ELR (cell line): ENCODE data around the gene KLF16.
A peak's percentile ranks its signal among the peaks of the same experiment; 100 is the strongest.
"Not testable (repeated sequence)": the region's sequence is repeated elsewhere in the genome, so short reads cannot be mapped to it uniquely, and the experiment has no call there.

ENCODE experiments used
- DNase-seq: peaks from one replicate; pipeline ENCODE4 v3.0.0-alpha.2; 2015; ENCODE audit warnings: low read depth

Gene KLF16

DNA sequence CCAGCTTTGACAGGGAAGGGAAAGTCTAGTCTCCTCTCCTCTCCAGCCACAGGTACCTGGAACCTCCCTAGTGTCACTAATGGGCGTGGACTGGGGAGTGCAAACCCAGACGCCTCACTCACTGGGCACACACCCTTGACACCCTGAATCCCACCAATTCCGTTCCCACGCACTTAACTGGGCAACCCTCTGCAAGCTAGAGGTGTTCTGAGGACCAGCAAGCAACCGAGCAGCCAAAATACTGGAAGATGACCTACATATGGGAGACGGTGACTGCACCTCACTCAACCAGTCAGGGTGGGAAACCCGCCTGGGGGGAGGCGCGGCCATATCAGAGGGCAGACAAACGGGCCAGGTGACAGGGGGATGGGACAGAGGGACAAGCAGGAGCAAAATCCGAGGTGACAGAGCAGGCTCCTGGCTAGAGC lies 20.9 kb upstream of the KLF16 start:
- no peak for DNase-seq

DNA sequence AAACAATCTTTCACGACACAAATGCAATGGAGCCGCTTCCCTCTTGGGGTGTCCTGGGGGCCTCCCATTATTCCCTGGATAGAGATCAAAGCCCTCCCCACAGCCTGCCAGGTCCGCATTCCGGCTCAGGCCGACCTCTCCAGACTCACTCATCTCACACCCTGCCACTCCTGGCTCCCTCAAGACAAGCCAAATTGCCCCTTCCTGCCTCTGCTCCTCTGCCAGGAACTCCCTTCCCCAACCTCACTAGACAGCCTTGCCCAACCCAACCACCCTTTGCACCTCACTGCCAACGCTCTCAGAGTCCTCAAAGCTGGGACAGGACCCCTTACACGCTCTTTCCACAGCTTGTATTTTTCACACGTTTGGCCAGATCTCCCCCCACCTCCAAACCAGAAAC lies 20.4 kb upstream of the KLF16 start:
- DNase-seq, result no peak

DNA sequence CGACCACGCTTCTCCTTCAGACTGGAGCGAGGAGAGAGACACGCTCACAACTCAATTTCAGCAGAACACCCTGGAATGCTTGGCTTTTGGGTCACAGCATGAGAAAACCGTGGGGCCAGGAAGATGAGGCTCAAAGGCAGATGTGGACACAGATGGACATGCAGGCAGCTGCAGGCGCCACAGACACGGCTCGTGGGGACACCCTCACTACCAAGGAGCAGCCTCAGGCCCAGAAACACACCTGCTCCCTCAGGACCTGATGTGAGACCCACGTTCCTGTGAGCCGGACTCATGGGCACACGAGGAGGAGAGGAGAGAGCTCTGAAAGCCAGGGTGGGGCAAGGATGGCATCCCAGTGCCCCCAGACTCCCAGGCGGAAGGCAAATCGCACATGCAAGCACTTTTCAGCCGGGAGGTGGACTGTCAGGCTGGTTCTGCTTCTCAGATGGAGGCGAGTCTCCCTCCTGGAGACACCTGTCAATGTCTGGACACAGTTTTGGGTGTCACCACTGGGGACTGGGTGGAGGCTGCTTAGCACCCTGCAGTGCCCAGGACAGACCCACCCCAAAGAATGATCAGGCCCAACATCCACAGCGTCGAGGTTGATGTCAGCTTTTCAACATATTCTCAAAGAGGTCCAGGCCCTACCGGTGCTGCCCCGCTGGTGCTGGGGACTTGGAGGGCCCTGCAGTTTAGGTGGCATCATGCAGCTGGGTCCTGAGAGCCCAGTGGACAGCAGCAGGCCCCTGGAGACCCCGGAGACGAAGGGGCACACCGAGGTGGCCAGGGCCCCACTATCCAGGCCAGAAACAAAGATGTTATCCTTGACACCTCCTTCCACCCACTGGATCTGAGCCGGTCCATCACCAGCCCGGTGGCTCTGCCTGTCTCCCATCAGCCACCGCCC lies 19.7 kb upstream of the KLF16 start:
- no peak for DNase-seq

DNA sequence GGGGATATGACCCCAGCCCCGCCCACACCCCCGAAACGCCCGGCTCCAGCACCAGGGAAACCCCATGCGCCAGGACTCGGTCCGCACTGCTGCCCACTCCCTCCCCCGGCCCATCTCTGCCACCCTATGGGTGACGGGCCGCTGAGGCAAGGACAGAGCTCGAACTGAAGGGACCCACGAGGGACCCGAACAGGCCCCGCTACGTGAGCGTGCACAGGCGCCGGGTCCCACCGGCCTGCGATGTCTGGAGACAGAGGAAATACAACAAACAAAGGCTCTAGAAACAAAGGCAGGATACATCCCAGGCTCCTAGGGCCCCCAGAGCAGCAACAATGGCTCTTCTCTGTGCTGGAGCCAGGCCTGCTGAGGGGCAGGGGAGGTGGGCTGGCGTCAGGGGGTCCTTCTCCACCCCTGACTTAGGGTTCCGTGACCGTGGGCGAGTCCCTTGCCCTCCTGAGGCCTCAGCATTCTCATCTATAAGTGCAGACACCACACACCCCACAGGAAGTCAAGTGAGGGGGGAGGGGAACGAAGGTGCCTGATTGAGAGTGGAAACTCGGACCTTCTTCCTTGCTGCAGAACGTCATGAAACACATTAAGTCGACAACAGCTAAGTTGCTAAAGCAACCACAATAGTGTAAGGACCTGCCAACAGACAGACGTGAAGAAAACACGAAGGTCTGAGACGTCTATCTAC lies 18.9 kb upstream of the KLF16 start:
- DNase-seq, result no peak

DNA sequence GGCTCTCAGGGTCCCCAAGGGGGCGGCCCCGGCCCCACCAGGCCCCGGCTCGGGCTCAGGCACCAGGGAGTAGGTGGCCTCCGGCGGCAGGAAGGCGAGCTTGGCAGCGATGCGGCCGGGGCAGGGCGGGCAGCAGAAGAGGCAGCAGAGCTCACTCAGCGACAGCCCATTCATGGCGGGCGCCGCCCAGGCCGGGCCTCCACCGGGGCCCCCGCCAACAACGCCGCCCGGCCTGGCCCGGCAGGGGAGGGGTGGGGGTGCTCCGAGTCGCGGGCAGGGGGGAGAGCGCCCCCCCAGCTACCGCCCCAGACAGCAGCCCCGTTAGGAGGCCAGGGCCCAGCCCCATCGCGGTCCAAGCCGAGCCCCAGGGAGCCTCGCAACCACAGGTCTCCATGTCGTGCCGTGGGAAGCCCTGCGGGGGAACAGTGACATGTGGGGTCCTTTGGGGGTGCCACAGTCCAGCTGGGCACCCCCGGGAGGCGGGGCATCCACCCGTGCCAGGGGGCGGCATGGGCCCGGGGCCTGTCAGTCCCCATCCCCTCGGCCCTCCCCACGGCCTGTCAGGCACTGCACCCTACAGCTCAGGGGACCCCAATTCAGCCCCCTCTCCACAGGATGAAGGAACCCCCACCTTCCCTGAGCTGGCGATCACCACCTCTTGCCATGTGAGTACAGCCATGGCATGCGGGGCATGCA lies 18.2 kb upstream of the KLF16 start:
- not testable (repeated sequence) for DNase-seq

DNA sequence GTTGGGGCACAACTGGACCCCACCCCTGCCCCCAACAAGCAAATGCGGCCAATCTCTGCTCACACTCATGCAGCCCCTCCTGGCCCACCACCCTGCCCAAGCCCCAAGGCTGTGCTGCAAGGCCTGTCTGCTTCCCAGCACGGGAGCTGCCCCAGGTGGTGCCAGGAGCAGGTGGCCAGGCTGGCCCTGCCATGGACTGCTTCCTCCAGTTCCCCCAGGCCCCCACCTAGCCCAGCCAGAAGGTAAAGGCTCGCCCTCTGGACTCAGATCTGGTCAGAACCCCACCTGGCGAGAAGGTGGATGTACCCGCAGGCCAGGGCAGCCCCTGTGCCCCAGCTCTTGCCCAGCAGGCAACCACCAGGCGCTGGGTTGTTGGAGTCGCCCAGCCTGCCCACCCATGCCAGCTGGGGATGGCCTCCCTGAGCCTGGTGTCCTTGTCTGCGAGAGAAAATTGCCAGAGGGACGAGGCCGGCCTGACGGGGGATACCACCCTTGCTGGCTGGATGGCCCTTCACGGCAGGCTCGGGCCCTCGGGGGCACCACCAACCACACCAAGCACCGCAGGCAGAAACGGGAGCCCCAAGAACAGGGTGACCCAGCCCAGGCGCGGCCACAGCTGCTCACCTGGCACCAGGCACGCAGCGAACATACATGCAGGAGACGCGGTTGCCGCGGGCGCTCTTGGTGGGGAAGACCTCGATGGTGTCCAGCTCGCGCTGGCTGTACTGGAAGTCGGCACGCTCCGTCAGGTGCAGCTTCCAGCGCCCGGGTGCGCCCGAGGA lies 17.4 kb upstream of the KLF16 start:
- no peak for DNase-seq

DNA sequence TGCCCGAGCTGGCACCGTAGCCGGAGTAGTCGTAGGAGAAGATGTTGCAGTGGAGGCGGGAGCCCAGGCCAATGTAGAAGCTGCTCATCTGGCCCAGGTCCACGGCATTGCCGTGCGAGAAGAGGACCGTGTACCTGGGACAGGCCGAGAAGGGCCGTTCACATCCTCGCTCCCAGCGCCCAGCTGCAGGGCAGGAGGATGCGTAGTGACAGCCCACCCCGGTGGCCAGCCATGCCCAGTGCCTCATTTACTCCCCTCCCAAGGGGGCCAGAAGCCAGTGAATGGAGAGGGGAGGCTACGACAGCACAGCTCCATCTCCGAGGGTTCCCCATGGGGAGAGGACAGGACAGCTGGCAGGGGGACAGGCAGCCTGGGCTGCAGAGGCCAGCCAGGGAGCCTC lies 16.6 kb upstream of the KLF16 start:
- DNase-seq, result not testable (repeated sequence)

DNA sequence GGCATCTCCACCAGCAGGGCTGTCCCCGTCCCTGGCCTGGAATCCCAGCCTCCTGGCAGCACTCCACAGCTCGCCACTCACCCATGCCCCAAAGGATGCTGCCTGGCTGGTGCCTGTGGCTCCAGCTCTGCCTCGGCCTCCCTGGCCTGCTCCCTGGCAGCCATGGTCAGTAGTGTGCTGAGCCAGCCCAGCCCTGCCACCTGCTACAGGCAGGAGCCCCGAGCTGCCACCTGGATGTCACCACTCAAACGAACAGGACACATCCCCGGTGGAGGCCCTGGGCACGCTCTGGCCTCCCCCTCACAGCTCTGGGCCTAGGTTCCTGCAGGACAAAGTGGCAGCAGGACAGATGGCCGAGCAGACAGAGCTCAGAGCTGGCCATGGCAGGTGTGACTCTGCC lies 15.2 kb upstream of the KLF16 start:
- DNase-seq, result not testable (repeated sequence)

DNA sequence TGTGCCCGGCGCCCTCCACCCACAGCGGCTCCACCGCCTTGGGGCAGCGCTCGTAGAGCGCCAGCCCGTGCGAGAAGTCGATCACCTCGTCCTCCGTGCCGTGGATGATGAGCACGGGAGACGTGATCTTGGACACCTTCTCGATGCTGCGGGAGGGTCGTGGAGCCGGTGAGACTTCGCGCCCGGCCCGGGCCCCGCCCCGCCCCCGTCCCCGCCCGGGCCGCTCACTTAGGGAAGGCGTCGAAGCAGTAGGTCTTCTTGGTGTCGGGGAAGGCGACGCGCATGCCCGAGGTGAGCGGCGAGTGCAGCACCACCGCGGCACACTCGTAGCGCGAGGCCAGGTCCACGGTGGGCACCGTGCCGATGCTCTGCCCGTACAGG lies 13.9 kb upstream of the KLF16 start:
- DNase-seq, result not testable (repeated sequence)

DNA sequence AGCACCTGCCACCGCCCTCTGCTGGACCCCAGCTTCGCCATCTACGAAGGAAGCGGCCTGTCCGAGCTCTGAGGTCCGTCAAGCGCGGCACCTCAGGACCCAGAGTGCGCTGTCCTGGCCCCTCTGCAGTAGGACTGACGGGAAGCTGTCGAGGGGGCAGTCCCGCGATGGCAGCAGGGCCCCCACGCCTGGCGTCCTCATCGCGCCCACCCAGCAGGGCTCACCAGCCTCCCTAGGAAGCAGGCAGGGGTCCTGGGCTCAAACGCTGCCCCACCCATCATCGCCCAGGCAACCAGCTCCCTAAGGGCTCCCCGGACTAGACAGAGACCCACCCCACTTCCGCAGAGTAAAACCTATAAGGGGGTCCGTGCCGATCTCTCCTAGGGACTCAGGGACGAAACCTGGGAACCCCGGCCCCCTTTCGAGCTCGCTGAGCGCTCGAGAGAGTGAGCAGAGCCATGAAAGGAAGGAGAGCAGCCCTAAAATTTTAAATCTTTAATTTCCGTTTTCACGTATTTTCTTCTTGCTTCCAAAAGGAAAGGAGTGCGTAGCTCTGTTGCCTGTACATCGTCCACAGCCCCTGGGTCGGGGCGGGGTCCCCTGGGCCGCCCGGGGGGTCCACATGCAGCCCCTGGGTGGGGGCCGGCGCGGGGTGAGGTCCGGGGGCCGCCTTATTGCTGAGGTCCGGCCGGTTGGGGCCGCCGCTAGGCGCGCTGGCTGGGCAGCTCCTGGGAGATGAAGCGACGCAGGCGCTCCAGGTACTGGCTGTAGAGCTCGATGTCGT lies 13.3 kb upstream of the KLF16 start:
- not testable (repeated sequence) for DNase-seq

DNA sequence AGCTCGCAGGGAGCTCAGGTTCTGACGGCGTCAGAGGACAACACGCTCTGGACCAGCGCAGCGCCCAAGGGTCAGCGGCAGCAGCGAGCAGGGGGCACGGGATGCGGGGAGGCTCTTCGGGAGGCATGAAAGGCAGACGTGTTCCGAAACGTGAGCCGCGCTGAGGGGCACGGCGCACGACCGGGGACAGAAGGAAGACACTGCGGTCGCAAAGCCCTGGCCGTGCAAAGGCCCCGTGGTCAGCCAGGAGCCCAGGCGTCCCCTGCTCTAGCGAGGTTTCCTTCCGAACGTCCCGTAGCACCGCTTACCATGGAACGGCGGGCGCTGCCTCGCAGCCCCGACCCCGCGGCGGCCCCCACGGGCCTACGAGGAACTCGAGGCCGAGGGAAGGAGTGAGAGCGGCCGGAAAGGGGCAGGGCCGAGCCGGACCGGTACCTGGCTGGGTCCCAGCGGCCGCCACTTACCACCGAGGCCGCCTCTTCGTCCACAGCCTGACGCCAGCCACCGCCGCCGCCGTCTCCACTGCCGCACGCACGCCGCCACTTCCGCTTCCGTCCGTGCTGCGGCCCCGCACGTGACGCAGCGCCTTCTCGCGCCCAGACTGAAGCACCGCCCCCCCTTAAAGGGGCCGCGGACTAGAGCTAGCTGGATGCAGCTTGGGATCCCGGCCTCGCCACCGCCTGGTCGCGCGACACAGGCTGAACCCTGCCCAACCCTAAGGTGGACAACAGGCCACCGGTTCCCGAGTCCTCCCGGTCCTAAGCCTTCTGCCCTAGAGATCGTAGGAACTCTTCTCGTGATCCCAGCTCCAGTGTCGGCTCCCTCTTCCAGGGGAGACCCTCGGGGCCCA lies 12.5 kb upstream of the KLF16 start:
- peak; percentile 93 for DNase-seq

DNA sequence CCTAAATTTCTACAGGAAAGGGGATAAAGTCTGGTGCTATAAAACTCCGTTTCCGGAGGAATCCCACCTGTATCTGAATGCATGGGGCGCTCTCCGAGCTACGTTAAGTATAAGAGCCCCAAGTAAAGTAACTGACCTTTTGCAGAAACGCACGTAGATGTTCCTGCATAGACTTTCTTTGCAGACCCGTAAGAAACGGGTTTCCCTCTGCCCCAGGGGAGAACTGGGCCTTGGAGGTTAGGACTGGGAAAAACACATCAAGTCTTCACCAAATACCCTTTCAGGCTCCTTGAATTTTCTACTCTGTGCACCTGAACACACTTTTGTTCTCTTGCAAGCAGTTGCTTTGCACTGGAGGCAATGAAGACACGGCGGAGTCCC lies 11.9 kb upstream of the KLF16 start:
- DNase-seq, result not testable (repeated sequence)

DNA sequence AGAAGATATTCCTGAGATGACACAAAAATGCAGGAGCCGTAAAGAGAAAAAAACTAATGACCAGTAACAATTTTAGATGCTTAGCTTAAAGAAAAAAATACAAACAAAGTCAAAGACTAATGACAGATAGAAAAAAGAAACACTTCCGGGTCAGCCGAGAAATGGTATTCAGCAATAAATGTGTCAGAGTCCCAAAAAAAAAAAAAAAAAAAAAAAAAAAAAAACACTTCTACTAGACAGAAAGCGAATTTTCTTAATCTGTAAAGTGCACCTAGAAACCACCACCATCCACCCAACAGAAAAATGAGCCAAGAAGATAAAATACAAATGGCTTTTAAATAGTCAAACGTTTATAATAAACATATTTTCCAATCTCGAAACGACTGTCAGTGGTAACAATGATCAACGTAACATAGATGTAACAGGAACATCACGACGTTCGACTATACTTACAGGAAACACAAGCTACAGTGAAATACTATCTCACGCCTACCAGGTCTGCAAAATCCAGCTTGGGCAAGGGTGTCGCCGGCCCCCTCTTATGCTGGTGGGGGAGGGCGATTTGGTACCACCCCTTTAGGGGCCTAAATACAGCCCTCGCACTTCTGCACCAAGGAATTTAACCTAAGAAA lies 11.3 kb upstream of the KLF16 start:
- peak; percentile 52 for DNase-seq

DNA sequence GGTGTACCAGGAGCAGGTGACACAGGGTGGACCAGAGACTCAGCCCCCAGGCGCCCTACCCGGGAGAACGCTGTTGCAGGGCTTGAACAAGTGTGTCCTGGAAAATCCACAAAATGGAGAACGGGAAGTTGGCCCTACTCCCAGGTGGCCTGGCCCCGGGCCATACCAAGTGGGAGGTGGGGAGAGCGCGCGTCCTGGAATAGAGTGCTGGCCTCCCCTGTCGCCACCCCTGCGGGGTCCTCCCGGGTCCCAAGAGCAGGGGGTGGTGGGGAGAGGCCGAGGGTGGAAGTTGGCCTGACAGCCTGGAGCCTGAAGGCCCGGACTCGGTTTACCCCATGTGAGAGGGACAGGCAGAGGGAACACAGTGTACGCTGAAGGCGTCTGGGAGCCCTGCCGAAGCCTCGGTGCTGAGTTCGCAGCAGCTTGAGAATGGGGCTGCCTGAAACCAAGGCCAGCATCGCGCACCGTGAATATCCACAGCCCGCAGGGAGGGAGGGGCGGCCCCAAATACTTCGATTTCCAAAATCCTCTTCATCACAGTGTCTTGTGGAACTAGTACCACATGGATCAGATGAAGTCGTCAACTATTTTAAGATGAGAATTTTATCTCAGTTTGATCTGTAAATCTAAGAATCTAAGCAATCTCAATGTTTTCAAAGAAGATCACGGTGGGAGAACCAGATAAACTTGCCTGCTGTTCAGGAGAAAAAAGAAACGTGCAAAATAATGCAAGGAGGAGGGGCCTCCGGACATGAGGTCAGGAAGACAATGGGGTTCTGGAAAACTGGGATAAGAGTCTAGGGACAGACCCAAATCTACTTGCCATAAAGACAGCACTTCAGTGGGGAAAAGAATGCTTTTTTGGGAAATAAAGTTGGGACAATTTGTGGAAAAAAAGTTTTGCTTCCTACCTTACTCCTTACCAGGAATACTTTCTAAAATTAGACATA lies 10.4 kb upstream of the KLF16 start:
- no peak for DNase-seq

DNA sequence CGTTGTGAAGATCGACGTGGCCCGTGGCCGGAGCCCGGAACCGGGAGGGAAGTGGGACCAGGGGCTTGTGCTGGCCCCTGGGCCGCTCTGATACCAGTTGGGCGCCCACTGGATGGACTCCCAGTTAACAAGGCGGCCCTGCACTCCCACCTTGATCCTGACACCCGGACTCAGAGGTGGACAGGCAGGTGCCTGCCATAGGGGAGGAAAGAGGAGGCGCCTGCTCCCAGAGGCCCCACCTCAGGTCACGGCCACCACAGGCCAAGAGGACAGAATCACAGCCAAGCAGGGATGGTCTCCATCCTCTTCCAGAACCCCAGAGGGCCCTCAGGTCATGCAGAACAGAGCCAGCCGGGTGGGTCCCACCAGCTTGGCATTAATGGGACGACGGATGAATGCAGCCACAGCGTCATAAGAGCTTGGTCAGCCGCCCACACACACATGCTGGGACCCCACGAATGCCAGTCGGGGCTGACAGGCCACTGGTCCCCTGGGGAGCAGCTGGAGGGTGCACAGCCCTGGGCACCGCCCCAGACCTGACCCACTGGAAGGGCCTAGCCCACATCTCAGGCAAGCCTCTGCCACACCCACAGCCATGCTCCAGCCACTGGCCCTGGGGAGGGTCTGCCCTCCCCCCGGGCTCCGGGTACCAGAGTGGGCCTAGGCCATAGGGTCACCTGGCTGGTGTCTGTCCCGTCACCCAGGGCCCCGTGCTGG lies 9.6 kb upstream of the KLF16 start:
- no peak for DNase-seq

DNA sequence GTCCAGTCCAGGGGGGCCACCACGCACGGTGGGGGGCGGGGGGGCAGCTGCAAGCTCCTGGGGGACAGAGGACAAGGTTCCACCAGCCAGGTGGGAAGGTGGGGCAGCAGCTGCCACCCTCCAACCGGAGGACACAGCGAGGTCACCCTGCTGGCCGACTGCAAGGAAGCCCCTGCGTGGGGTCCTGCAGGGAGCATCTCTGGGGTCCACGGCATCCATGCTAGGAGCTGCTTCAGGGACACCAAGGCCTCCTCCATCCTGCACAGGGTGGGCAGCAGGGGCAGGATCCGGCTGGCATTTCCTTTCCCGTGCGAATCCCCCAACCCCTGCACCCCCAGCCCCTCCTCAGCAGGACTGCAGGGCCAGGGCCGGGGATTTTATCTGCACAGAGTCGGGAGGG lies 8.3 kb upstream of the KLF16 start:
- no peak for DNase-seq

DNA sequence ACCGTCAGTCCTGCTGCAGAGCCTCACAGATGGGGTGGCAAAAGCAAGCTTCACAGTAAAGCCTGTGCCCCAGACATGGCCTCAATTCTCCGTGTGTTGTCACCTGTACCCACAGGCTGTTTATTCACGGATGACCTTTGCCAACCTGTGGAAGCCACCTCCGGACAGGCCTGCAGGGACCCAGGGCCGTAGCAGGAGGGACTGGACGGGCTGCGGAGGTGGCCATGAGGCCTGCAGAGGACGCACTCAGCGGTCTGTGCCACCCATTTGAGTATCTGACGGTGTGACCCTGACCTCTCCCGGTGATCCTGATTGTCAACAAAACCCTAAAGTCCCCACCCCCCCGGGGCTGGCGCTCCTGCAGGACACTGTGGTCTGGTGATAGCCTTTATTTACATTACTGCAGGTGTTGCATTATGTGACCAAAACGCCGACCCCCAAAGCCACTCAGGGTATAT lies 7.8 kb upstream of the KLF16 start:
- DNase-seq, result no peak

DNA sequence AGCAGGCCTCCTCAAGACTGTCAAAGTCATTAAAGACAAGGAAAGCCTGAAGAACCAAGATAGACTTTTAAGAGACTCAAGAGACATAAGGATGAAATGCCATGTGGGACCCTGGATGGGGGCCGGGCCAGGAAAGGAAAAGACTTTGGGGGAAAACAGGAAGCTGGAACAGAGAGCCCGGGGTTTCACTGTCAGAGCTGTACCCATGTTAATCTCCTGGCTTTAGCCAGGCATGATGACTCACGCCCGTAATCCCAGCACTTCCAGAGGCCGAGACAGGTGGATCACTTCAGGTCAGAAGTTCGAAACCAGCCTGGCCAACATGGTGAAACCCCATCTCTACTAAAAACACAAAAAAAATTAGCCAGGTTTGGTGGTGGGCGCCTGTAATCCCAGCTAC lies 5.6 kb upstream of the KLF16 start:
- DNase-seq, result no peak
